ENCODE measurements around the gene MAGI3. TPM values are rescaled to one million over a fixed set of nuclear protein-coding genes. Genes with fewer than 3 reads are reported as not detected.
"Not testable (repeated sequence)": the region's sequence is repeated elsewhere in the genome, so short reads cannot be mapped to it uniquely, and the experiment has no call there.

The MAGI3 gene
- total RNA-seq, 2 donors from 2014 or later, result 5.3 to 5.5 TPM

GRCh38 chr1:113545626-113546025 lies 155.3 kb downstream of the MAGI3 start:
- Mint-ChIP-seq H3K27me3 (ENCODE audit: low read depth) (no peaks in the 10 kb centered on the region), H3K4me1 (ENCODE audit: low read depth) (no peaks in the 10 kb centered on the region), H3K9me3 (peaks cover 0 to 2% of the 10 kb centered on the region in 2 donors), H3K4me3 (no peak overlapping the region), H3K27ac (no peak overlapping the region), H3K36me3 (ENCODE audit: insufficient read depth in 2 of 2) (no peaks in the 10 kb centered on the region)
- no peak for ATAC-seq (replicated peaks in 1 of 2)
- DNase-seq, result no peak

GRCh38 chr1:113551728-113552127 lies 161.4 kb downstream of the MAGI3 start:
- Mint-ChIP-seq H3K4me1 (ENCODE audit: low read depth) (no peaks in the 10 kb centered on the region), H3K36me3 (ENCODE audit: insufficient read depth in 2 of 2) (peaks cover 5% of the 10 kb centered on the region in 2 donors), H3K27ac (no peak overlapping the region), H3K9me3 (peaks cover 7 to 8% of the 10 kb centered on the region in 2 donors), H3K4me3 (no peak overlapping the region), H3K27me3 (ENCODE audit: low read depth) (no peaks in the 10 kb centered on the region)
- ATAC-seq (replicated peaks in 1 of 2) (no peak), DNase-seq (no peak)

GRCh38 chr1:113552244-113552643 lies 161.9 kb downstream of the MAGI3 start:
- H3K4me3 Mint-ChIP-seq, result no peak overlapping the region
- H3K4me1 Mint-ChIP-seq (ENCODE audit: low read depth), result no peaks in the 10 kb centered on the region
- no peaks in the 10 kb centered on the region for H3K27me3 Mint-ChIP-seq (ENCODE audit: low read depth)
- no peak for ATAC-seq (replicated peaks in 1 of 2)
- peaks cover 5% of the 10 kb centered on the region in 2 donors for H3K36me3 Mint-ChIP-seq (ENCODE audit: insufficient read depth in 2 of 2)
- peaks cover 7 to 8% of the 10 kb centered on the region in 2 donors for H3K9me3 Mint-ChIP-seq
- no peak for DNase-seq
- H3K27ac Mint-ChIP-seq, result no peak overlapping the region

GRCh38 chr1:113557187-113557586 lies 166.9 kb downstream of the MAGI3 start:
- Mint-ChIP-seq H3K4me3 (no peak overlapping the region), H3K9me3 (peaks cover 14 to 25% of the 10 kb centered on the region in 2 donors), H3K36me3 (ENCODE audit: insufficient read depth in 2 of 2) (peaks cover 11 to 12% of the 10 kb centered on the region in 2 donors), H3K27ac (no peak overlapping the region), H3K4me1 (ENCODE audit: low read depth) (no peaks in the 10 kb centered on the region), H3K27me3 (ENCODE audit: low read depth) (no peaks in the 10 kb centered on the region)
- ATAC-seq (replicated peaks in 1 of 2) (no peak), DNase-seq (no peak)

GRCh38 chr1:113565621-113566020 lies 175.3 kb downstream of the MAGI3 start:
- DNase-seq (no peak), ATAC-seq (replicated peaks in 1 of 2) (no peak)
- no peaks in the 10 kb centered on the region for H3K27me3 Mint-ChIP-seq (ENCODE audit: low read depth)
- no peak overlapping the region for H3K27ac Mint-ChIP-seq
- H3K4me3 Mint-ChIP-seq, result no peak overlapping the region
- H3K36me3 Mint-ChIP-seq (ENCODE audit: insufficient read depth in 2 of 2), result peaks cover 2 to 6% of the 10 kb centered on the region in 2 donors
- H3K9me3 Mint-ChIP-seq, result peaks cover 4 to 10% of the 10 kb centered on the region in 2 donors
- no peaks in the 10 kb centered on the region for H3K4me1 Mint-ChIP-seq (ENCODE audit: low read depth)

- DNase-seq (no peak), ATAC-seq (replicated peaks in 1 of 2) (no peak)
- Mint-ChIP-seq H3K4me3 (no peak overlapping the region), H3K27me3 (ENCODE audit: low read depth) (no peaks in the 10 kb centered on the region), H3K36me3 (ENCODE audit: insufficient read depth in 2 of 2) (peaks cover 4 to 6% of the 10 kb centered on the region in 2 donors), H3K27ac (no peak overlapping the region), H3K9me3 (peaks cover 4 to 9% of the 10 kb centered on the region in 2 donors), H3K4me1 (ENCODE audit: low read depth) (no peaks in the 10 kb centered on the region)
Measured at GRCh38 chr1:113567427-113567826, 177.1 kb downstream of the MAGI3 start.

- ATAC-seq (replicated peaks in 1 of 2); H3K9me3 Mint-ChIP-seq; DNase-seq; H3K27ac Mint-ChIP-seq; H3K4me1 Mint-ChIP-seq (ENCODE audit: low read depth); H3K4me3 Mint-ChIP-seq; H3K27me3 Mint-ChIP-seq (ENCODE audit: low read depth): not testable (repeated sequence)
- H3K36me3 Mint-ChIP-seq (ENCODE audit: insufficient read depth in 2 of 2), result peaks cover 5 to 10% of the 10 kb centered on the region in 2 donors
Measured at GRCh38 chr1:113575744-113576260, 185.5 kb downstream of the MAGI3 start.

- Mint-ChIP-seq H3K36me3 (ENCODE audit: insufficient read depth in 2 of 2) (peaks cover 5 to 10% of the 10 kb centered on the region in 2 donors), H3K4me3 (no peak overlapping the region)
Measured at GRCh38 chr1:113576271-113576670, 186.0 kb downstream of the MAGI3 start.

GRCh38 chr1:113579256-113580018 lies 189.1 kb downstream of the MAGI3 start:
- Mint-ChIP-seq H3K27me3 (ENCODE audit: low read depth) (no peaks in the 10 kb centered on the region), H3K36me3 (ENCODE audit: insufficient read depth in 2 of 2) (peaks cover 0 to 4% of the 10 kb centered on the region in 2 donors), H3K9me3 (peaks cover 2 to 4% of the 10 kb centered on the region in 2 donors), H3K27ac (no peak overlapping the region), H3K4me1 (ENCODE audit: low read depth) (no peaks in the 10 kb centered on the region), H3K4me3 (no peak overlapping the region)
- ATAC-seq (replicated peaks in 1 of 2) (no peak), DNase-seq (no peak)

More at GRCh38 chr1:113576271-113576670, 186.0 kb downstream of the MAGI3 start:
- Mint-ChIP-seq H3K27ac (no peak overlapping the region), H3K27me3 (ENCODE audit: low read depth) (no peaks in the 10 kb centered on the region), H3K4me1 (ENCODE audit: low read depth) (no peaks in the 10 kb centered on the region), H3K9me3 (peaks cover 6 to 10% of the 10 kb centered on the region in 2 donors)
- no peak for DNase-seq
- no peak for ATAC-seq (replicated peaks in 1 of 2)

GRCh38 chr1:113581323-113581722 lies 191.0 kb downstream of the MAGI3 start:
- ATAC-seq (replicated peaks in 1 of 2), result no peak
- Mint-ChIP-seq H3K4me3 (no peak overlapping the region), H3K9me3 (no peaks in the 10 kb centered on the region), H3K27ac (no peak overlapping the region), H3K36me3 (ENCODE audit: insufficient read depth in 2 of 2) (no peaks in the 10 kb centered on the region), H3K27me3 (ENCODE audit: low read depth) (no peaks in the 10 kb centered on the region), H3K4me1 (ENCODE audit: low read depth) (no peaks in the 10 kb centered on the region)
- DNase-seq, result no peak

- no peaks in the 10 kb centered on the region for H3K9me3 Mint-ChIP-seq
- H3K4me1 Mint-ChIP-seq (ENCODE audit: low read depth), result no peaks in the 10 kb centered on the region
- no peak overlapping the region for H3K4me3 Mint-ChIP-seq
- H3K27me3 Mint-ChIP-seq (ENCODE audit: low read depth), result no peaks in the 10 kb centered on the region
- ATAC-seq (replicated peaks in 1 of 2) (no peak), DNase-seq (no peak)
- H3K27ac Mint-ChIP-seq, result no peak overlapping the region
- H3K36me3 Mint-ChIP-seq (ENCODE audit: insufficient read depth in 2 of 2), result no peaks in the 10 kb centered on the region
Measured at GRCh38 chr1:113582084-113582483, 191.8 kb downstream of the MAGI3 start.

GRCh38 chr1:113587475-113587874 lies 197.2 kb downstream of the MAGI3 start:
- no peak for ATAC-seq (replicated peaks in 1 of 2)
- no peak for DNase-seq
- Mint-ChIP-seq H3K9me3 (no peaks in the 10 kb centered on the region), H3K4me3 (no peak overlapping the region), H3K4me1 (ENCODE audit: low read depth) (no peaks in the 10 kb centered on the region), H3K27ac (no peak overlapping the region), H3K36me3 (ENCODE audit: insufficient read depth in 2 of 2) (no peaks in the 10 kb centered on the region), H3K27me3 (ENCODE audit: low read depth) (no peaks in the 10 kb centered on the region)

- Mint-ChIP-seq H3K9me3 (peaks cover 3 to 4% of the 10 kb centered on the region in 2 donors), H3K27ac (no peak overlapping the region), H3K36me3 (ENCODE audit: insufficient read depth in 2 of 2) (peaks cover 7 to 9% of the 10 kb centered on the region in 2 donors), H3K4me1 (ENCODE audit: low read depth) (no peaks in the 10 kb centered on the region), H3K4me3 (no peak overlapping the region), H3K27me3 (ENCODE audit: low read depth) (no peaks in the 10 kb centered on the region)
- ATAC-seq (replicated peaks in 1 of 2) (no peak), DNase-seq (no peak)
Measured at GRCh38 chr1:113592230-113592629, 201.9 kb downstream of the MAGI3 start.
